B cell (primary cell): ENCODE data around the gene COPA. TPM values are rescaled to one million over a fixed set of nuclear protein-coding genes. Genes with fewer than 3 reads are reported as not detected.

ENCODE experiments used
- ATAC-seq: fragments of 200-7000 bp; cut with Tn5 transposase; one replicate; pipeline ENCODE4 v1.10.0; 2021; ENCODE audit warnings: low read depth, mild to moderate bottlenecking, moderate number of reproducible peaks, moderate library complexity
- CTCF ChIA-PET: fragments of 350-600 bp; sonication (Branson Sonifier 250); formaldehyde crosslinking; loops from one replicate; lab custom pipeline; 2021; ENCODE audit warnings: antibody characterized with exemption, inconsistent platforms; lab: Charles Lee
- POLR2A ChIA-PET: fragments of 350-600 bp; sonication (Branson Sonifier 250); formaldehyde crosslinking; loops from one replicate; lab custom pipeline; 2021; ENCODE audit warnings: antibody characterized with exemption; lab: Charles Lee
- DNase-seq: peaks from one replicate; pipeline ENCODE4 v3.0.0; 2013
- H2AFZ ChIP-seq: 2 replicates; pipeline ENCODE4 v1.6.1; 2012; ENCODE audit warnings: mild to moderate bottlenecking, low read depth, low read length; ENCODE audit not compliant: insufficient read depth, poor library complexity, severe bottlenecking
- H3K27ac ChIP-seq, 2 donors: 1 replicate in 1 of 2; 2 replicates in 1 of 2; pipeline ENCODE4 v1.5.1; 2012 to 2013; ENCODE audit warnings: low read length in 2 of 2, mild to moderate bottlenecking in 2 of 2, moderate library complexity in 1 of 2
- H3K27me3 ChIP-seq, 4 experiments: fragments of 200-600 bp in 1 of 4; sonication (generic) in 1 of 4; replicated peaks in 1 of 4; 1 replicate in 2 of 4; 2 replicates in 2 of 4; pipeline versions ENCODE4 v1.6.1 to v1.7.0; 2013 to 2016; ENCODE audit warnings: low read length in 3 of 4, mild to moderate bottlenecking in 2 of 4, mixed read lengths in 1 of 4, moderate library complexity in 1 of 4; ENCODE audit not compliant: insufficient read depth in 4 of 4, control insufficient read depth in 3 of 4; ENCODE audit errors: control extremely low read depth in 1 of 4
- H3K36me3 ChIP-seq, 2 experiments: replicated peaks in 1 of 2; 1 replicate in 1 of 2; 2 replicates in 1 of 2; pipeline versions ENCODE4 v1.6.1 to v1.7.1; 2013; ENCODE audit warnings: low read length in 1 of 2; ENCODE audit not compliant: insufficient read depth in 2 of 2, control insufficient read depth in 1 of 2; ENCODE audit errors: control extremely low read depth in 1 of 2, extremely low read depth in 1 of 2
- H3K4me1 ChIP-seq, 2 donors: fragments of 200-600 bp in 1 of 2; sonication (generic) in 1 of 2; 1 replicate in 1 of 2; 2 replicates in 1 of 2; pipeline versions ENCODE4 v1.5.1 to v1.6.1; 2013 to 2017; ENCODE audit warnings: low read length in 2 of 2; ENCODE audit not compliant: control insufficient read depth in 2 of 2, insufficient read depth in 2 of 2
- H3K4me2 ChIP-seq: replicated peaks from 2 replicates; pipeline ENCODE3; 2012; ENCODE audit warnings: mild to moderate bottlenecking, low read depth, low read length; ENCODE audit not compliant: poor library complexity, severe bottlenecking
- H3K4me3 ChIP-seq, 5 experiments: fragments of 200-600 bp in 1 of 5; sonication (generic) in 1 of 5; 1 replicate in 3 of 5; 2 replicates in 2 of 5; pipeline versions ENCODE4 v1.5.1 to v1.7.0; 2011 to 2016; ENCODE audit warnings: low read length in 4 of 5, mild to moderate bottlenecking in 4 of 5, low read depth in 2 of 5, control low read depth in 1 of 5, moderate library complexity in 1 of 5; ENCODE audit not compliant: insufficient read depth in 1 of 5; ENCODE audit errors: control extremely low read depth in 1 of 5, extremely low read depth in 1 of 5
- H3K79me2 ChIP-seq: fragments of 200-600 bp; sonication (generic); one replicate; pipeline ENCODE4 v1.6.0; 2016; ENCODE audit warnings: low read length; ENCODE audit not compliant: control insufficient read depth, insufficient read depth
- H3K9ac ChIP-seq: fragments of 200-600 bp; sonication (generic); 2 replicates; pipeline ENCODE4 v1.6.1; 2017; ENCODE audit warnings: mild to moderate bottlenecking, low read length, moderate library complexity
- H3K9me3 ChIP-seq, 3 donors: one replicate each; pipeline versions ENCODE4 v1.6.1 to v1.7.1; 2013; ENCODE audit warnings: low read length in 2 of 3; ENCODE audit not compliant: control insufficient read depth in 2 of 3, insufficient read depth in 1 of 3; ENCODE audit errors: control extremely low read depth in 1 of 3
- H4K20me1 ChIP-seq: 2 replicates; pipeline ENCODE4 v1.6.0; 2012; ENCODE audit warnings: mild to moderate bottlenecking, low read length; ENCODE audit not compliant: insufficient read depth, control insufficient read depth, poor library complexity, severe bottlenecking
- H3K27ac Mint-ChIP-seq: one replicate; pipeline ENCODE4 v1.8.0; 2021; ENCODE audit warnings: mixed read lengths
- H3K27me3 Mint-ChIP-seq: one replicate; pipeline ENCODE4 v1.8.0; 2021; ENCODE audit warnings: mixed read lengths
- H3K4me1 Mint-ChIP-seq: one replicate; pipeline ENCODE4 v1.8.0; 2021; ENCODE audit warnings: mixed read lengths
- H3K4me3 Mint-ChIP-seq: one replicate; pipeline ENCODE4 v1.8.0; 2021; ENCODE audit warnings: mixed read lengths
- H3K9me3 Mint-ChIP-seq: one replicate; pipeline ENCODE4 v1.8.0; 2022; ENCODE audit warnings: mixed read lengths; ENCODE audit not compliant: insufficient read depth
- EZH2 ChIP-seq: IDR thresholded peaks from 2 replicates; pipeline ENCODE4 v1.6.1; 2012; ENCODE audit warnings: borderline replicate concordance, low read depth, mild to moderate bottlenecking, moderate library complexity, low read length; ENCODE audit not compliant: insufficient read depth, poor library complexity, severe bottlenecking
- WGBS: methylation state at CpG from one replicate; pipeline ENCODE4 v1.1.5; 2013; ENCODE audit warnings: missing lambda C conversion rate; ENCODE audit not compliant: insufficient coverage; 5-methylcytosine and 5-hydroxymethylcytosine counted together
- intact Hi-C: fragments of 100-400 bp; cut with micrococcal nuclease; formaldehyde crosslinking; loops from one replicate; pipeline ENCODE4 v1.10.0; 2022
- polyA plus RNA-seq: library from polyadenylated mRNA; depleted of rRNA; stranded (reverse); fragments of >200 nt; gene quantifications from 2 replicates; pipeline ENCODE4 v1.2.3, GENCODE V29; 2012
- total RNA-seq, 2 donors: library from RNA; stranded (reverse); fragments of 120-200 nt in 1 of 2; gene quantifications; 1 replicate in 1 of 2; 2 replicates in 1 of 2; pipeline versions ENCODE4 v1.2.3 to v1.2.4, GENCODE V29; 2013 to 2022
- TF ChIP-seq, protein P1 (sequence below): fragments of 200-600 bp; IDR thresholded peaks from one replicate; pipeline ENCODE4 v1.8.0; 2022; ENCODE audit warnings: antibody characterized with exemption, mild to moderate bottlenecking

Gene COPA
- total and polyA plus RNA-seq, 2 donors (not counting 1 experiment from before 2014, with no cell fraction given): 39.1 to 168 TPM

DNA sequence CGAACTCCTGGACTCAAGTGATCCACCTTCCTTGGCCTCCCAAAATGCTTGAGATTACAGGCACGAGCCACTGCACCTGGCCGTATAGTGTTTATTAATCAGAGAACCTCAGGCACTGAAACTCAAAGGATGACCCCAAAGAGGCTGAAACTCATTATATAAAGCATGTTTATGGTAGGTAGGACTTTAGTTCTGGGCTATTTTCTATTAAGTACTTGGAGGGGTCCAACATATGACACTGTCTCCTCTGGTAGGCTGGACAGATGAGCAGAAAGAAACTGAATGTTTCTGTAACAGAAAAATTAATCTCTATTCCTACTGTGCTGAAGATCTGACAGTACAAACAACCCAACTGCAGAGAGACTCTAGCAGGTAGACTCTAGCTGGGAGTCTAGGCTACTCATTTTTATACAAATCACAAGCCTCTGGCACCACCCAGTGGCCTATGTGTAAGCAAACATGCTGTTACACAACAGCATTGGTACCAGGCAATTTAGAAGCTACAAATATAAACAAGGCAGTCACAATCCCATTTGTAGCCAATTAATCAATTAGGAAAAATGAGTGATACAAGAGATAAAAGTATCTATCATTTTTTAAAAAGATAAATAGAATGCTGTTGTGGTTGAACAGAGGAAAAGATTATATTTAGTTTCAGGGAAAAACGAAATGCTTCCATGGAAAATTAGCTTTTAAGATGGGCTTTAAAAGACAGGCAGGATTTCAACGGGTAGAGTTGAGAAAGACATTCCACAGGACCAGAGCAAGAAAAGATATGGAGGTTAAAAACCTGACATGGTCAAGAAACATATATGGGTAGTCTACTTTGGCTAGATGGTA, 91.1 kb downstream of the COPA start:
- Mint-ChIP-seq H3K4me3 (no peak overlapping the region), H3K27me3 (no peaks in the 10 kb centered on the region), H3K27ac (no peak overlapping the region), H3K9me3 (no peaks in the 10 kb centered on the region), H3K4me1 (peaks cover 10% of the 10 kb centered on the region)
- H3K27ac ChIP-seq: peak overlapping the region in 1 of 2 donors; percentile 3
- WGBS: 88% methylated on average over 2 of the region's 5 CpGs
- peak; percentile 73 for DNase-seq
- CTCF ChIA-PET: interaction anchor here (0.6 to 7.9 kb wide), 42 partner anchors 8 to 238 kb away, joined by 3 to 127 read pairs (median 6); partner anchors contain the start of genes CASQ1, DCAF8, IGSF8 and PEA15
- no peak overlapping the region for H2AFZ ChIP-seq
- H3K27me3 ChIP-seq: no peaks in the 10 kb centered on the region
- intact Hi-C loops: loop anchor here (1.0 to 5.0 kb wide), 3 partner anchors 59 to 315 kb away; no protein-coding TSS in a partner anchor
- POLR2A ChIA-PET: interaction anchor here (0.6 to 1.5 kb wide), 5 partner anchors 11 to 154 kb away, joined by 3 to 8 read pairs (median 3); partner anchors contain the start of genes DCAF8 and IGSF8
- H3K79me2 ChIP-seq: peaks cover 43% of the 10 kb centered on the region
- no peak overlapping the region for H3K9ac ChIP-seq
- H3K36me3 ChIP-seq: peaks cover 2 to 16% of the 10 kb centered on the region in 2 experiments
- no peak overlapping the region for H3K4me3 ChIP-seq
- H4K20me1 ChIP-seq: peaks cover 19% of the 10 kb centered on the region
- H3K9me3 ChIP-seq: no peaks in the 10 kb centered on the region
- no peaks in the 10 kb centered on the region for H3K4me1 ChIP-seq
- peak; percentile 95 for ATAC-seq
- TF ChIP-seq, protein P1, sequence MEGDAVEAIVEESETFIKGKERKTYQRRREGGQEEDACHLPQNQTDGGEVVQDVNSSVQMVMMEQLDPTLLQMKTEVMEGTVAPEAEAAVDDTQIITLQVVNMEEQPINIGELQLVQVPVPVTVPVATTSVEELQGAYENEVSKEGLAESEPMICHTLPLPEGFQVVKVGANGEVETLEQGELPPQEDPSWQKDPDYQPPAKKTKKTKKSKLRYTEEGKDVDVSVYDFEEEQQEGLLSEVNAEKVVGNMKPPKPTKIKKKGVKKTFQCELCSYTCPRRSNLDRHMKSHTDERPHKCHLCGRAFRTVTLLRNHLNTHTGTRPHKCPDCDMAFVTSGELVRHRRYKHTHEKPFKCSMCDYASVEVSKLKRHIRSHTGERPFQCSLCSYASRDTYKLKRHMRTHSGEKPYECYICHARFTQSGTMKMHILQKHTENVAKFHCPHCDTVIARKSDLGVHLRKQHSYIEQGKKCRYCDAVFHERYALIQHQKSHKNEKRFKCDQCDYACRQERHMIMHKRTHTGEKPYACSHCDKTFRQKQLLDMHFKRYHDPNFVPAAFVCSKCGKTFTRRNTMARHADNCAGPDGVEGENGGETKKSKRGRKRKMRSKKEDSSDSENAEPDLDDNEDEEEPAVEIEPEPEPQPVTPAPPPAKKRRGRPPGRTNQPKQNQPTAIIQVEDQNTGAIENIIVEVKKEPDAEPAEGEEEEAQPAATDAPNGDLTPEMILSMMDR: peak; percentile 85
- TF ChIP-seq EZH2: no peak
- no peak overlapping the region for H3K4me2 ChIP-seq

DNA sequence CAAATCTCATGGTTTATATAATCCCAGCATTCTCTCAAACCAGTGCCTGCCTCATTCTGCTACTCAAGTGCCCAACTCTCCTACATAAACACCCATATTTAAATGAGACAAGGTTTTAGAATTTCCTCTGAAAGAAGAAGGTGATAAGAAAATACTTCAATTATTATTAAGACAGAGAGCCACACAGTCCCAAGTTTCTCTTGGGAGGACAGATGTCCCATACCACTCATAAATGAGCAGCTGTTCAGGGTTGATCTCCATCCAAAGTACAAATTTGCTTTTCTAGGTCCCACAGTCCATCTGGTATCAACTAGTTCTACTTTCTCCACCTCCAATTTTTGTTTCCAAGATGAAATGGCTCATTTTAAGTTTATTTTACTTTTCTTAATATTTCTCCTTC, 92.0 kb downstream of the COPA start:
- Histone ChIP-seq H4K20me1 (peaks cover 23% of the 10 kb centered on the region), H3K27me3 (no peaks in the 10 kb centered on the region), H3K9ac (no peak overlapping the region), H3K4me2 (no peak overlapping the region), H2AFZ (no peak overlapping the region), H3K27ac (no peak overlapping the region), H3K4me1 (no peaks in the 10 kb centered on the region), H3K36me3 (peaks cover 0 to 14% of the 10 kb centered on the region in 2 experiments), H3K4me3 (no peak overlapping the region), H3K79me2 (peaks cover 45% of the 10 kb centered on the region), H3K9me3 (no peaks in the 10 kb centered on the region)
- Mint-ChIP-seq H3K27me3 (no peaks in the 10 kb centered on the region), H3K27ac (no peak overlapping the region), H3K4me3 (no peak overlapping the region), H3K9me3 (no peaks in the 10 kb centered on the region), H3K4me1 (peaks cover 6% of the 10 kb centered on the region)
- no peak for ATAC-seq
- CTCF ChIA-PET: interaction anchor here (0.7 to 7.9 kb wide), 17 partner anchors 10 to 165 kb away, joined by 3 to 127 read pairs (median 15); partner anchors contain the start of genes CASQ1 and PEX19
- TF ChIP-seq, protein P1: no peak
- no peak for TF ChIP-seq EZH2
- intact Hi-C loops: loop anchor here (5.0 kb wide), 1 partner anchor 314 kb away; no protein-coding TSS in a partner anchor
- DNase-seq: no peak
- POLR2A ChIA-PET: interaction anchor here (0.7 kb wide), 1 partner anchor 43 kb away, joined by 3 read pairs; no protein-coding TSS in a partner anchor
